Uterus (tissue), 2 donors: Measurements from ENCODE around the gene COBLL1.

Source experiments
- POLR2A ChIP-seq, 2 donors: fragments of 450-650 bp; IDR thresholded peaks; one replicate each; pipeline ENCODE4 v1.6.1; 2016; ENCODE audit warnings: antibody characterized with exemption in 2 of 2, mild to moderate bottlenecking in 1 of 2, moderate library complexity in 1 of 2
- TF ChIP-seq, protein P1 (sequence below), 4 experiments: fragments of 200-600 bp in 2 of 4; fragments of 450-650 bp in 2 of 4; sonication (generic) in 2 of 4; IDR thresholded peaks; one replicate each; pipeline ENCODE4 v1.5.1; 2016 to 2019; ENCODE audit warnings: antibody characterized with exemption in 4 of 4, mild to moderate bottlenecking in 2 of 4, moderate library complexity in 1 of 4

DNA sequence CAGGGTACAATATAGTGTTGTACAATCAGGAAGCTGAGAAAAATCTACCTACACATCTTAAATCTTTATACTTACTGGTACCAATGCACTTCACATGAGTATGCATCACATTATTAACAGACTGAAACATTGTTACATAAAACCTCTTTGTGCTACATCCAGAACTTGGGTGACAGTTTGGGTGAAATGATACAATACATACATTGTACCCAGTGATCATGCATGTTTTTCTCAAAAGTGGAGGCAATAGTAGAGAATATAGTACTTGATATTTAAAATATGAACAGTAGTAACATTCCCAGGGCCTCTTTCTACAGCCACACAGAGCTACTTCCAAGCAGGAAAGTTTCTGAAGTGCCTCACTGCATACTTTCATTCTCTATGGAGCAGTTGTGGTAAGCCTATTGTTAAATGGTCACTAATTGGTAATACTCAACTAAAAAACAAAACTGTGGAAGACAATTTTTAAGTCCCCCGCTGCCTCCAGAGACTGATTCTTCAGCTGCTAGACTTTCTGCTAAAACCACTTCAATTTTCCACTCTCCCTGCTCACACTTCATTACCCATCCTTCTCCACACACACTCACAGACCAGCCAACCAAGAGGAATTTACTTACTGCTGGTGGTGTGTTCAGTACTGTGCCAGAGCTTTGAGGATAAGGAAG, 197.5 kb downstream of the COBLL1 start:
- TF ChIP-seq, protein P1, sequence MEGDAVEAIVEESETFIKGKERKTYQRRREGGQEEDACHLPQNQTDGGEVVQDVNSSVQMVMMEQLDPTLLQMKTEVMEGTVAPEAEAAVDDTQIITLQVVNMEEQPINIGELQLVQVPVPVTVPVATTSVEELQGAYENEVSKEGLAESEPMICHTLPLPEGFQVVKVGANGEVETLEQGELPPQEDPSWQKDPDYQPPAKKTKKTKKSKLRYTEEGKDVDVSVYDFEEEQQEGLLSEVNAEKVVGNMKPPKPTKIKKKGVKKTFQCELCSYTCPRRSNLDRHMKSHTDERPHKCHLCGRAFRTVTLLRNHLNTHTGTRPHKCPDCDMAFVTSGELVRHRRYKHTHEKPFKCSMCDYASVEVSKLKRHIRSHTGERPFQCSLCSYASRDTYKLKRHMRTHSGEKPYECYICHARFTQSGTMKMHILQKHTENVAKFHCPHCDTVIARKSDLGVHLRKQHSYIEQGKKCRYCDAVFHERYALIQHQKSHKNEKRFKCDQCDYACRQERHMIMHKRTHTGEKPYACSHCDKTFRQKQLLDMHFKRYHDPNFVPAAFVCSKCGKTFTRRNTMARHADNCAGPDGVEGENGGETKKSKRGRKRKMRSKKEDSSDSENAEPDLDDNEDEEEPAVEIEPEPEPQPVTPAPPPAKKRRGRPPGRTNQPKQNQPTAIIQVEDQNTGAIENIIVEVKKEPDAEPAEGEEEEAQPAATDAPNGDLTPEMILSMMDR (IDR thresholded peaks at IDR 0.05), result no peak
- TF ChIP-seq POLR2A (IDR thresholded peaks at IDR 0.05), result no peak
